NCI-H146 (cell line): Measurements from ENCODE around the gene AQP2.

Experiments
- DNase-seq: peaks from one replicate; lab custom pipeline; 2025; lab: John Stamatoyannopoulos, UW

The AQP2 gene

GRCh38 chr12:49955899-49956662 is 5.5 kb downstream of the AQP2 start:
- no peak for DNase-seq

- no peak for DNase-seq
Observed at GRCh38 chr12:49956663-49957569, 6.4 kb downstream of the AQP2 start.

- DNase-seq, result no peak
Observed at GRCh38 chr12:49957570-49957967, 7.0 kb downstream of the AQP2 start.

- DNase-seq, result no peak
Observed at GRCh38 chr12:49959685-49960473, 9.3 kb downstream of the AQP2 start.

GRCh38 chr12:49960474-49961110 is 10.1 kb downstream of the AQP2 start:
- DNase-seq, result no peak

GRCh38 chr12:49961111-49961922 is 10.8 kb downstream of the AQP2 start, which contains the start of gene AQP5:
TSS of gene AQP5 (plus strand) at chr12:49961872. CDS start at chr12:49962018, 146 bp downstream.
- peak; percentile 32 for DNase-seq

GRCh38 chr12:49961993-49962764 is 11.6 kb downstream of the AQP2 start:
- no peak for DNase-seq

GRCh38 chr12:49962861-49963765 is 12.6 kb downstream of the AQP2 start:
- peak; percentile 29 for DNase-seq

GRCh38 chr12:49963976-49964815 is 13.7 kb downstream of the AQP2 start:
- DNase-seq, result no peak

GRCh38 chr12:49964849-49965624 is 14.5 kb downstream of the AQP2 start:
- DNase-seq, result no peak

- no peak for DNase-seq
Observed at GRCh38 chr12:49965836-49966235, 15.3 kb downstream of the AQP2 start.

- no peak for DNase-seq
Observed at GRCh38 chr12:49966511-49967041, 16.0 kb downstream of the AQP2 start.

- DNase-seq, result peak; percentile 88
Observed at GRCh38 chr12:49967042-49967776, 16.7 kb downstream of the AQP2 start.

- no peak for DNase-seq
Observed at GRCh38 chr12:49967777-49968250, 17.3 kb downstream of the AQP2 start.

- no peak for DNase-seq
Observed at GRCh38 chr12:49968471-49968870, 17.9 kb downstream of the AQP2 start.

- no peak for DNase-seq
Observed at GRCh38 chr12:49969027-49969426, 18.5 kb downstream of the AQP2 start.
